GM12873 (cell line): ENCODE measurements around the gene GJB6.

Experiments used
- TF ChIP-seq, protein P1 (sequence below): IDR thresholded peaks from 2 replicates; pipeline ENCODE4 v1.5.1; 2012; ENCODE audit warnings: low read depth, mild to moderate bottlenecking, moderate library complexity, low read length, control low read depth; ENCODE audit not compliant: insufficient read depth; ENCODE audit errors: missing control alignments

The GJB6 gene

DNA sequence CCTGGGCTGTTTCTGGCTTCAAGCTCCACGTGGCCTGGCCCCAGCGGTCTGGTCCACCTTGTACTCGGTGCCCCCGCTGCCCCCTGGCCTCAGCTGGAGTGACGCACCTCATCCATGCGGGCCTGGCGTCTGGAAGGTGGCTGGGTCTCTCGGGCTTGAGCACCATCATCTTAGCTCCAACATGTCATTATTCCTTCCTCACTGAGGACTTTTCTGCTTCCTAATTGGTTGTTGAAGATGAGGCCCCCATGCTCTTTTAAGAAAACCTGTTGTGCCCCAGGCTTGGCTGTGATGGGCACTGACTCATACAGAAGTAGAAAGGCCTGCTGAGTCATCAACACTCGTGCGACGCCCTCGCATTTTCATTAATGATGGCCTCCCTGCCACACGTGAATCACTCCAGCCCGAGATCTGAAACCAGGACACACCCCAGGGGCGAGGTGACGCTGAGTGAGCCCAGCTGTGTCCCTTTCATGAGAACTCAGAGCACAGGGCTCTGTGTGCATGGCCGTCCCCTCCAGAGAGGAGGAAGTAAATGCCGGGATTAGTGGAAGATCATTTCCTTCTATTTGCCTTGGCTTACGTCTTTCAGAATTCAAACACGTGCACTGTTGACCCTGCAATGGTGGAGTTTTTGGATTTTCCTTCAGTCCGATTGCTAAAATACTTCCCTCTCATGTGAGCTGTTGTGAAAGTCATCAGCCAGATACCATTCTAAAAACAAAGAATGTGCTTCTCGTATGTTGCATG, 57.3 kb downstream of the GJB6 start:
- TF ChIP-seq, protein P1, sequence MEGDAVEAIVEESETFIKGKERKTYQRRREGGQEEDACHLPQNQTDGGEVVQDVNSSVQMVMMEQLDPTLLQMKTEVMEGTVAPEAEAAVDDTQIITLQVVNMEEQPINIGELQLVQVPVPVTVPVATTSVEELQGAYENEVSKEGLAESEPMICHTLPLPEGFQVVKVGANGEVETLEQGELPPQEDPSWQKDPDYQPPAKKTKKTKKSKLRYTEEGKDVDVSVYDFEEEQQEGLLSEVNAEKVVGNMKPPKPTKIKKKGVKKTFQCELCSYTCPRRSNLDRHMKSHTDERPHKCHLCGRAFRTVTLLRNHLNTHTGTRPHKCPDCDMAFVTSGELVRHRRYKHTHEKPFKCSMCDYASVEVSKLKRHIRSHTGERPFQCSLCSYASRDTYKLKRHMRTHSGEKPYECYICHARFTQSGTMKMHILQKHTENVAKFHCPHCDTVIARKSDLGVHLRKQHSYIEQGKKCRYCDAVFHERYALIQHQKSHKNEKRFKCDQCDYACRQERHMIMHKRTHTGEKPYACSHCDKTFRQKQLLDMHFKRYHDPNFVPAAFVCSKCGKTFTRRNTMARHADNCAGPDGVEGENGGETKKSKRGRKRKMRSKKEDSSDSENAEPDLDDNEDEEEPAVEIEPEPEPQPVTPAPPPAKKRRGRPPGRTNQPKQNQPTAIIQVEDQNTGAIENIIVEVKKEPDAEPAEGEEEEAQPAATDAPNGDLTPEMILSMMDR = no peak

DNA sequence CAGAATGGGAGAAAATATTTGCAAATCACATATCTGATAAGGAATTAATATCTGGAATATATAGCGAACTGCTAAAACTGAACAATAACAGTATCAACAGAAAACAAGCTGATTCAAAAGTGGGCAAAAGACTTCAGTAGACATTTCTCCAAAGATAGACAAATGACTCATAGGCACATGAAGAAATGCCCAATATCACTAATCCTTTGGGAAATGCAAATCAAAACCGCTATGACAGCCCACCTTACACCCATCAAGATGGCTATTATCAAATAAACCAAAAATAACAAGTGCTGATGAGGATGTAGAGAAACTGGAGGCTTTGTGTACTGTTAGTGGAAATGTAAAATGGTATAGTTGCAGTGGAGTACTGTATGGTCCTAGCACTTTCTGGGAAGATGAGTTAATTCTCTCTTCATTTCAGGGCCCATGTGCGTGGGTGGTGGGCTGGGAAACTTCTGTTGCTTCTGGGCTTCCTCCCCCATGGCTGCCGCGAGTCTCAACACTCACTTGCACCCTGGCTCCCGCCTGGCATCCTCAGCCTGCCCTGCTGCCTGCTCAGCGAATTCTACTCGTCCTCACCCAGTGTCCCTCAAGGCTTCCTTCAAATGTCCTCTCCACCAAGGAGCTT, 58.9 kb downstream of the GJB6 start:
- TF ChIP-seq, protein P1 = no peak
